Measurements from ENCODE around the gene THADA.

The THADA gene

GRCh38 chr2:43341959-43342757 lies 253.7 kb downstream of the THADA start:
- Histone ChIP-seq H3K27ac (replicated peaks) (no peak overlapping the region), H3K27me3 (ENCODE audit: insufficient read depth, poor library complexity, severe bottlenecking) (no peaks in the 10 kb centered on the region), H3K4me3 (replicated peaks; ENCODE audit: insufficient read depth, low read length) (no peak overlapping the region)
- DNase-seq (ENCODE audit: low read depth in 1 of 2, low spot score in 1 of 2) = no peak
- no peak for TF ChIP-seq POLR2AphosphoS5 (IDR thresholded peaks at IDR 0.05; ENCODE audit: low read depth)
- TF ChIP-seq GABPA (IDR thresholded peaks at IDR 0.05; ENCODE audit: low read depth) = no peak
- no peak for TF ChIP-seq SPI1 (IDR thresholded peaks at IDR 0.05; ENCODE audit: borderline replicate concordance, low read depth)
- TF ChIP-seq, protein P1, sequence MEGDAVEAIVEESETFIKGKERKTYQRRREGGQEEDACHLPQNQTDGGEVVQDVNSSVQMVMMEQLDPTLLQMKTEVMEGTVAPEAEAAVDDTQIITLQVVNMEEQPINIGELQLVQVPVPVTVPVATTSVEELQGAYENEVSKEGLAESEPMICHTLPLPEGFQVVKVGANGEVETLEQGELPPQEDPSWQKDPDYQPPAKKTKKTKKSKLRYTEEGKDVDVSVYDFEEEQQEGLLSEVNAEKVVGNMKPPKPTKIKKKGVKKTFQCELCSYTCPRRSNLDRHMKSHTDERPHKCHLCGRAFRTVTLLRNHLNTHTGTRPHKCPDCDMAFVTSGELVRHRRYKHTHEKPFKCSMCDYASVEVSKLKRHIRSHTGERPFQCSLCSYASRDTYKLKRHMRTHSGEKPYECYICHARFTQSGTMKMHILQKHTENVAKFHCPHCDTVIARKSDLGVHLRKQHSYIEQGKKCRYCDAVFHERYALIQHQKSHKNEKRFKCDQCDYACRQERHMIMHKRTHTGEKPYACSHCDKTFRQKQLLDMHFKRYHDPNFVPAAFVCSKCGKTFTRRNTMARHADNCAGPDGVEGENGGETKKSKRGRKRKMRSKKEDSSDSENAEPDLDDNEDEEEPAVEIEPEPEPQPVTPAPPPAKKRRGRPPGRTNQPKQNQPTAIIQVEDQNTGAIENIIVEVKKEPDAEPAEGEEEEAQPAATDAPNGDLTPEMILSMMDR (IDR thresholded peaks at IDR 0.05; ENCODE audit: insufficient read depth, low read length) = no peak
- TF ChIP-seq, protein P2, sequence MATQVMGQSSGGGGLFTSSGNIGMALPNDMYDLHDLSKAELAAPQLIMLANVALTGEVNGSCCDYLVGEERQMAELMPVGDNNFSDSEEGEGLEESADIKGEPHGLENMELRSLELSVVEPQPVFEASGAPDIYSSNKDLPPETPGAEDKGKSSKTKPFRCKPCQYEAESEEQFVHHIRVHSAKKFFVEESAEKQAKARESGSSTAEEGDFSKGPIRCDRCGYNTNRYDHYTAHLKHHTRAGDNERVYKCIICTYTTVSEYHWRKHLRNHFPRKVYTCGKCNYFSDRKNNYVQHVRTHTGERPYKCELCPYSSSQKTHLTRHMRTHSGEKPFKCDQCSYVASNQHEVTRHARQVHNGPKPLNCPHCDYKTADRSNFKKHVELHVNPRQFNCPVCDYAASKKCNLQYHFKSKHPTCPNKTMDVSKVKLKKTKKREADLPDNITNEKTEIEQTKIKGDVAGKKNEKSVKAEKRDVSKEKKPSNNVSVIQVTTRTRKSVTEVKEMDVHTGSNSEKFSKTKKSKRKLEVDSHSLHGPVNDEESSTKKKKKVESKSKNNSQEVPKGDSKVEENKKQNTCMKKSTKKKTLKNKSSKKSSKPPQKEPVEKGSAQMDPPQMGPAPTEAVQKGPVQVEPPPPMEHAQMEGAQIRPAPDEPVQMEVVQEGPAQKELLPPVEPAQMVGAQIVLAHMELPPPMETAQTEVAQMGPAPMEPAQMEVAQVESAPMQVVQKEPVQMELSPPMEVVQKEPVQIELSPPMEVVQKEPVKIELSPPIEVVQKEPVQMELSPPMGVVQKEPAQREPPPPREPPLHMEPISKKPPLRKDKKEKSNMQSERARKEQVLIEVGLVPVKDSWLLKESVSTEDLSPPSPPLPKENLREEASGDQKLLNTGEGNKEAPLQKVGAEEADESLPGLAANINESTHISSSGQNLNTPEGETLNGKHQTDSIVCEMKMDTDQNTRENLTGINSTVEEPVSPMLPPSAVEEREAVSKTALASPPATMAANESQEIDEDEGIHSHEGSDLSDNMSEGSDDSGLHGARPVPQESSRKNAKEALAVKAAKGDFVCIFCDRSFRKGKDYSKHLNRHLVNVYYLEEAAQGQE (IDR thresholded peaks at IDR 0.05; ENCODE audit: insufficient replicate concordance, low read depth) = no peak

GRCh38 chr2:43340945-43341356 lies 254.9 kb downstream of the THADA start:
- no peak overlapping the region for H3K27ac ChIP-seq (replicated peaks)
- H3K4me3 ChIP-seq (replicated peaks; ENCODE audit: insufficient read depth, low read length) = no peak overlapping the region
- DNase-seq (ENCODE audit: low read depth in 1 of 2, low spot score in 1 of 2) = no peak
- no peaks in the 10 kb centered on the region for H3K27me3 ChIP-seq (ENCODE audit: insufficient read depth, poor library complexity, severe bottlenecking)
- TF ChIP-seq SPI1 (IDR thresholded peaks at IDR 0.05; ENCODE audit: borderline replicate concordance, low read depth) (no peak), POLR2AphosphoS5 (IDR thresholded peaks at IDR 0.05; ENCODE audit: low read depth) (no peak), GABPA (IDR thresholded peaks at IDR 0.05; ENCODE audit: low read depth) (no peak)
- TF ChIP-seq, protein P2 (IDR thresholded peaks at IDR 0.05; ENCODE audit: insufficient replicate concordance, low read depth) = no peak
- TF ChIP-seq, protein P1 (IDR thresholded peaks at IDR 0.05; ENCODE audit: insufficient read depth, low read length) = no peak

GRCh38 chr2:43340066-43340465 lies 255.8 kb downstream of the THADA start:
- H3K4me3 ChIP-seq (replicated peaks; ENCODE audit: insufficient read depth, low read length) = no peak overlapping the region
- H3K27ac ChIP-seq (replicated peaks) = no peak overlapping the region
- DNase-seq (ENCODE audit: low read depth in 1 of 2, low spot score in 1 of 2) = no peak
- TF ChIP-seq SPI1 (IDR thresholded peaks at IDR 0.05; ENCODE audit: borderline replicate concordance, low read depth) = no peak
- no peak for TF ChIP-seq POLR2AphosphoS5 (IDR thresholded peaks at IDR 0.05; ENCODE audit: low read depth)
- TF ChIP-seq, protein P1 (IDR thresholded peaks at IDR 0.05; ENCODE audit: insufficient read depth, low read length) = no peak
- TF ChIP-seq, protein P2 (IDR thresholded peaks at IDR 0.05; ENCODE audit: insufficient replicate concordance, low read depth) = no peak
- TF ChIP-seq GABPA (IDR thresholded peaks at IDR 0.05; ENCODE audit: low read depth) = no peak
- no peaks in the 10 kb centered on the region for H3K27me3 ChIP-seq (ENCODE audit: insufficient read depth, poor library complexity, severe bottlenecking)

All from HL-60 (cell line).